HG03520 (cell line): ENCODE data around the gene COL17A1.

ENCODE experiments used
- ATAC-seq: cut with Tn5 transposase; IDR thresholded peaks from one replicate; pipeline ENCODE4 v1.9.1; 2021; ENCODE audit warnings: mild to moderate bottlenecking, moderate library complexity; ENCODE audit not compliant: unreplicated experiment

The COL17A1 gene

DNA sequence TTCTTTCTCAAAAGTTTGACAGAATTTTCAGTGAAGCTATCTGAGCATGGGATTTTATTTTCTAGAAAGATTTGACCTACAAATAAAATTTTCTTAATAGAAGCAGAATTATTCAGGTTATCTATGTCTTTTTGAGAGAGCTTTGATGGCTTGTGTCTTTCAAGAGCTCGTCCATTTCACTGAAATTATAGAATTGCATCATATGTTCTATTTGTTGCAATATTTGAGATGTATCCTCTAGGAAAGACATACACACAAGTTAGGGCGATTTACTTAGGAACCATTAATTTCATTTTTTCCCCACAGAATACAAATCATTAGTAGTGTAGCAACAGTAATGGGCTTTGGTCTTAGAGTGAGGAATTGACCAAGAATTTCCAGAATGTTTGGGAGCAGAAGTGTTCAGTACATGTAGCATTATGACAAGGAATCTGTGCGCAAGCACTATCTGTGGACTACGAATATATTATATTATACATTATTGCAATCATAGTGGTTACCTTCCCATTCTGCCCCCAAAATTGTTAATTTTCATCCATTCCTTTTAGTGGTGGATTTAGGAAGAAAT, 12.8 kb upstream of the COL17A1 start:
- ATAC-seq = no peak

DNA sequence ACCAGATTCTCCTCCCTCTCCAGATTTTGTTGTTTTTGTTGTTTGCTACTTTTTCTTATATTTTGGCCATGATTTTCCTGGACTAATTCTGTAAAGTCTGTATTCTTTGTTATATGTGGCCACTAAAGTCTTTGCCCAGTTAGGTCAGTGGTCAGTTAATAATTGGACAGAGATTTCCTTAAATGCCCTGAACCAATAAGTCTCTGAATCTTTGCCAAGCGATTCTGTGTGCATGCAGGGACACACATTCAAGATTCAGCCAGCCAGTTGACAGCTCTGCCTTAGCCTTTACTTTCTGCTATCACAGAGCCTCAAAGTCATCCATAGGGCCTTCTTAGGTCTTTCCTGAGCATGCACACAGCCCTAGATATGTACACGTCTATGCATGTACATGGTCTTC, 11.0 kb upstream of the COL17A1 start:
- no peak for ATAC-seq

- no peak for ATAC-seq
These were observed 7.1 kb upstream of the COL17A1 start for GRCh38 chr10:104092749-104093148.

DNA sequence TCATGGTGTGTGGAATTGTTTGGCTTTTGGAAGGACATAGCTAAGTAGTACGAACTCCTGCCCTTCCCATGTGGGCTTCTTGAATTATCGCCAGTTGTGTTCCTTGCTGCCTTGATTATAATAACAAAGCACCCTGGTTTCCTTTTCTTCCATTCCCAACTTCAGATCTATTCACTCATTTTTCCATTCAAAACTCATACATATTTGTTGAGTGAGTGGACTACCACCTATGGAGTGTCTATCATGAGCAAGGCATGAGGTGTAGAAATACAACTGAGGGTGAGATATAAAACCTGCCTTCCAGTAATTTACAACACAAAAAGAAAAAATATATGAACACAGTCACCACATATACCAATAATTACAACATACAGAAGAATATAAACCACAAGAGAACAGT, 4.9 kb upstream of the COL17A1 start:
- ATAC-seq = no peak

DNA sequence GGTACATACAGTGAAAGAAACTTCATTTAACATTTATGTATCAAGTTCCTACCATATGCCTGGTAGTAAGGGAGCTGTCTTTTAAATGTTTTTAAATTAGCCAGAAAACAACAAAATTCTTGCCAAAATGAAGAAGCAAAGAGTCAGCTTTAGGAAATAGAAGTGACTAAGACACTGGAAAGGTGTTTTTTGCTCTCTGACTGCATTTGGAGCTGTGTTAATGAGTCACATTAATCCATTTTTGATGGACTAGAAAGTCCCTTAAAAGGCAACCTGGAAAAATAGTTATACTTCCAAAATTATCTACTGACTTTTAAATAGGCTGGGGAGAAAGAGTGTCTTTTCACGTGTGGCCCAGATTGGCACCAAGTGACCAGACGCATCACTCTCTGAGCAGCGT, 3.9 kb upstream of the COL17A1 start:
- ATAC-seq = no peak

GRCh38 chr10:104088239-104088638, 2.6 kb upstream of the COL17A1 start:
- ATAC-seq = no peak

- ATAC-seq = no peak
These were observed 1.1 kb downstream of the COL17A1 start for GRCh38 chr10:104084482-104085142.

GRCh38 chr10:104081998-104082397, 3.7 kb downstream of the COL17A1 start:
- no peak for ATAC-seq

DNA sequence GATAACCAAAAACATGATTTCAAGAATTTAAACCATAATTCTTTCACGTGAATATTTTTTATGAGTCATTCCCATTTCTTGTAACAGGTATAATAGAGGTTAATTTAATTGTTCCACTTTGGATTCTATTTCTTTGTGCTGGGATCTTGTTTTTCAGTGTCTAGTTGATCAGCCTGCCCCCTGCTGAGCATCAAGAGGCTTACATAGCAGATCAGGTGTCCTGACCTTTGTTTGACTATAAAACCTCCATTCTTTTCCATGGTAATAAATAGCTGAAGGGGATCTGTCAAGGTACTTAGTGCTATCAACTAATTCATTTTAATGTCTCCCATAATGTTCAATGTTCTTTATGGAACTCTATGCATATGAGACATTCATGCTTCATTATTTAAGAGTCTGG, 4.9 kb downstream of the COL17A1 start:
- no peak for ATAC-seq

- no peak for ATAC-seq
These were observed 8.0 kb downstream of the COL17A1 start for GRCh38 chr10:104077663-104078151.

DNA sequence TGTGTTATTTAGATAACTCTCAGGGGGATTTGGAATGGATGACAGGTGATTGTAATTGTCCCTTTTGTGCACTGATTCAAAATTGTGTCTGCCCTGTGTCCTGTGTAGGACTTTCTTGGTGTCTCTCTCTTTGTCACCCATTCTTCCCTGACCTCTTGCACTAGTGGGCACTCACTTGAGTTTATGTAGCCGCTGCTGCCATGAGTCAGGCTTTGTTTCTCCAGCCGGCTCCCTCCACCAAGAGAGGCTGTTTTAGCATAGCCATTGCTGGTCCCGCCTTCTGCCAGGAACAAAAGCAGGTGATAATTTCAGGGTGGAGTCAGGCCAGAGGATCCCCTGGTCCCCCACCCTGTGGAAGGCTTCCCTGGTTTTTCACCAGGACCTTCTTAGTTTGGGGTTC, 8.4 kb downstream of the COL17A1 start:
- no peak for ATAC-seq

GRCh38 chr10:104076743-104077160, 8.9 kb downstream of the COL17A1 start:
- ATAC-seq = no peak

- no peak for ATAC-seq
These were observed 11.2 kb downstream of the COL17A1 start for GRCh38 chr10:104074505-104074904.

GRCh38 chr10:104072786-104073185, 12.9 kb downstream of the COL17A1 start:
- no peak for ATAC-seq

GRCh38 chr10:104069613-104070012, 16.1 kb downstream of the COL17A1 start:
- no peak for ATAC-seq

DNA sequence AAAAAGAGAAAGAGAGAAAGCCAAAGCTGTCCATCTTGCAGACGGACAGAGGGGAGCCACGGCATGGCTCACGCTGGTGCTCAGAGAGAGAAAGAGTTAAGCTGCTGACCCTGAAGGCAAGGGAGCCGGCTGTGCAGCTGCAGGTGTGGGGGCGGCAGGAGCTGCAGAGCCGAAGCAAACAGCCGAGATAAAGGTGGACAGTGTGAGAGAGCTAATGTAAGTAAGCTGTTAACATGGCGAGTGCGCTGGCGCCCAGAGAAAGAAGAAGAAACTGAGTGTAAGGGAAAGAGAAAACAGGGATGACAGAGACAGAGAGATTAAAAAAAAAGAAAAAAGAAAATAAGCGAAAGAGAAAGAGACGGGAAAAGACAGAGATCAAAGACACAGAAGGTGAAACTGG, 18.2 kb downstream of the COL17A1 start:
- no peak for ATAC-seq

GRCh38 chr10:104066945-104067344, 18.7 kb downstream of the COL17A1 start:
- no peak for ATAC-seq

DNA sequence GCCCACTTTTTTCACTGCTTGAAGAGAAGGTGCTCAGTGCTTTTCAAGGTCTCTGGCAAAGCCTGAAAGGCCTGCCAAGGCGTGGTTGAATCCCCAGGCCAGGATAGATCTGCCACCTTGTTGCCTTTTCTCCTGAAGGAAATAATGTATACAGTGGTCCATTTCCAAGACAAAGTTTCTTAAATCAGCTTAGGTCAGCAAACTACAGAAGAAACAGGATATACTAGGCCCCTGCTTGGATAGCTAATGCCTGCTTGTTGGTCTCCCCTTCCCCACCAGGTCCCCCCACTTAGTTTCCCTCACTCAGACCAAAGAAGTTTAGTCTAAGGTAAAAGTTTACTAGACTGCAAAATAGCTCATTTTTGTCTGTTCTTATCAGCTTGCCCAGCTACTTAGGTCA, 19.9 kb downstream of the COL17A1 start:
- no peak for ATAC-seq

DNA sequence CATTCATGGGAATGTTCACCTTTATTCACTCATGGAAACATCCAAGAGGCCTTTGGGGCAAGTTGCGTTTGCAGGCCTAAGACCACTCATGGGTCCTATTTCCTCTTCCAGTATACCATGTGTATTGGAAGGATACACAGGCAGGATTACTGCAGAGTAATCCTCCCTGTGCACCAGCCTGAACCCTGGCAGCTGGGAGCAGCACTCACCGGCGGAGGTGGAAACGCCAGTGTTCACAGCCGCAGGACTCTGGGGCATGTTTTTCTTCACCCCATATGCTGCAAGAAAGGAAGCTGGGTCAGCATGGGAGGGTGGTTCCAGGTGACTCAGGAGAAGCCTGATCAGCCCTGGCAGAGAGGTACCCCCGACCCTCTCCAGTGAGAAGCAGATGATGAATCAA, 24.5 kb downstream of the COL17A1 start:
- ATAC-seq = no peak

- no peak for ATAC-seq
These were observed 26.3 kb downstream of the COL17A1 start for GRCh38 chr10:104059364-104059763.

DNA sequence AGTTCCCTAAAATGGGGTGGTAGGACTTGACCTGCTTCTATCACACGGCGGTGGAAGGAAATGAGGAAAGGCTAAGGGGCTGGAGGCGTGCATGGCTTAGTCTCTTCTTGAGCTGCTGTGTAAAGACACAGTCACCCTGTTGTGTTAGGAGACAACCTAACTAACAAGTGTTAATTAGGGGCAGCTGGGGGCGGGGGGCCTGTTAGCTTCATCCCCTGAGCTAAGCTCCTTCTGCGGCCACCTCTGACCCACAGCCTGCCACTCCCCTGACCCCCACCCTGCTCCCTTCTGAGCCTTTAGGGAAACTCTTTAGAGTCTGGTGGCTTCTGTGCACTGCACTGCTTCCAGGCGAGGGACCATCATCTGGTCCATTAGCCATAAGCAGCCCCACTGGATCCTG, 28.0 kb downstream of the COL17A1 start:
- ATAC-seq = no peak

GRCh38 chr10:104056619-104057273, 28.9 kb downstream of the COL17A1 start:
- no peak for ATAC-seq
